H1 (cell line): ENCODE measurements around the gene NCK2. TPM values are rescaled to one million over a fixed set of nuclear protein-coding genes. Genes with fewer than 3 reads are reported as not detected.

ENCODE experiments used
- CTCF ChIA-PET: fragments of 300-600 bp; sonication (Branson Sonifier 250); formaldehyde crosslinking; loops from one replicate; lab custom pipeline; 2021; ENCODE audit not compliant: partially characterized antibody; lab: Charles Lee
- POLR2A ChIA-PET: fragments of 300-600 bp; sonication (Branson Sonifier 250); formaldehyde crosslinking; loops from one replicate; lab custom pipeline; 2021; ENCODE audit warnings: inconsistent platforms; ENCODE audit not compliant: partially characterized antibody; lab: Charles Lee
- DNase-seq, 2 experiments: peaks; one replicate each; pipeline versions ENCODE4 v3.0.0 to v3.0.0-alpha.2; 2010 to 2022; ENCODE audit warnings: low spot score in 2 of 2, low read depth in 1 of 2, mixed read lengths in 1 of 2
- FAIRE-seq: peaks from 2 replicates; lab custom pipeline; 2011; peaks lifted over from hg19 to GRCh38; lab: Jason Lieb, UNC
- H2AFZ ChIP-seq: 2 replicates; pipeline ENCODE4 v1.8.1; 2012; ENCODE audit warnings: low read length, inconsistent platforms
- H2AK5ac ChIP-seq: 2 replicates; pipeline ENCODE4 v1.6.1; 2013; ENCODE audit warnings: low read depth, low read length
- H2BK120ac ChIP-seq: replicated peaks from 2 replicates; pipeline ENCODE3; 2013; ENCODE audit warnings: low read depth, low read length, inconsistent platforms
- H2BK12ac ChIP-seq: 2 replicates; pipeline ENCODE4 v1.6.1; 2013; ENCODE audit warnings: low read depth, low read length
- H2BK15ac ChIP-seq: 2 replicates; pipeline ENCODE4 v1.6.1; 2013; ENCODE audit warnings: low read length
- H2BK20ac ChIP-seq: 2 replicates; pipeline ENCODE4 v1.6.1; 2013; ENCODE audit warnings: low read length
- H2BK5ac ChIP-seq: 2 replicates; pipeline ENCODE4 v1.6.1; 2013; ENCODE audit warnings: low read depth, low read length
- H3K14ac ChIP-seq: 2 replicates; pipeline ENCODE4 v1.6.1; 2013; ENCODE audit warnings: inconsistent platforms; ENCODE audit not compliant: insufficient read length
- H3K18ac ChIP-seq: 2 replicates; pipeline ENCODE4 v1.6.1; 2013; ENCODE audit warnings: low read length; ENCODE audit errors: extremely low read depth
- H3K23ac ChIP-seq: 2 replicates; pipeline ENCODE4 v1.6.1; 2013; ENCODE audit warnings: inconsistent platforms; ENCODE audit not compliant: insufficient read length
- H3K23me2 ChIP-seq: 2 replicates; pipeline ENCODE4 v1.6.1; 2013; ENCODE audit warnings: low read depth, low read length
- H3K27ac ChIP-seq: 2 replicates; pipeline ENCODE4 v1.6.1; 2011; ENCODE audit warnings: low read depth, low read length, inconsistent platforms
- H3K27me3 ChIP-seq, 4 experiments: replicated peaks in 1 of 4; 1 replicate in 1 of 4; 2 replicates in 3 of 4; pipeline versions ENCODE4 v1.6.1 to v1.8.1; 2011 to 2013; ENCODE audit warnings: low read length in 3 of 4, mild to moderate bottlenecking in 3 of 4, inconsistent platforms in 2 of 4, mixed read lengths in 2 of 4, moderate library complexity in 1 of 4; ENCODE audit not compliant: control insufficient read depth in 3 of 4, insufficient read depth in 3 of 4; ENCODE audit errors: extremely low read depth in 1 of 4
- H3K36me3 ChIP-seq, 4 experiments: 2 replicates each; pipeline versions ENCODE4 v1.6.1 to v1.8.1; 2011 to 2013; ENCODE audit warnings: mild to moderate bottlenecking in 4 of 4, low read length in 3 of 4, moderate library complexity in 2 of 4, control low read depth in 1 of 4, inconsistent platforms in 1 of 4; ENCODE audit not compliant: insufficient read depth in 4 of 4, control insufficient read depth in 2 of 4
- H3K4ac ChIP-seq: replicated peaks from 2 replicates; pipeline ENCODE3; 2013; ENCODE audit warnings: low read length, low read depth, mixed read lengths, inconsistent platforms; ENCODE audit not compliant: insufficient read length
- H3K4me1 ChIP-seq, 4 experiments: replicated peaks in 1 of 4; 1 replicate in 1 of 4; 2 replicates in 3 of 4; pipeline versions ENCODE4 v1.6.1 to v1.8.1; 2011 to 2013; ENCODE audit warnings: low read length in 3 of 4, inconsistent platforms in 2 of 4, mixed read lengths in 1 of 4; ENCODE audit not compliant: insufficient read depth in 4 of 4, control insufficient read depth in 3 of 4
- H3K4me2 ChIP-seq, 2 experiments: 2 replicates each; pipeline versions ENCODE4 v1.6.1 to v1.8.1; 2011 to 2013; ENCODE audit warnings: low read depth in 2 of 2, low read length in 2 of 2, control low read depth in 1 of 2, inconsistent platforms in 1 of 2, mild to moderate bottlenecking in 1 of 2; ENCODE audit not compliant: insufficient read depth in 1 of 2
- H3K4me3 ChIP-seq, 4 experiments: fragments of 200-600, 300-600 bp in 1 of 4; sonication (generic), shearing (Covaris generic), sonication (Bioruptor Twin) in 1 of 4; 2 replicates each; pipeline versions ENCODE4 v1.5.1 to v1.8.1; 2011 to 2016; ENCODE audit warnings: low read length in 4 of 4, low read depth in 3 of 4, control low read depth in 2 of 4, inconsistent platforms in 2 of 4, mild to moderate bottlenecking in 2 of 4, mixed read lengths in 1 of 4, moderate library complexity in 1 of 4; ENCODE audit not compliant: insufficient read depth in 2 of 4; ENCODE audit errors: extremely low read depth in 1 of 4
- H3K56ac ChIP-seq: replicated peaks from 2 replicates; pipeline ENCODE3; 2013; ENCODE audit warnings: low read depth, mild to moderate bottlenecking, mixed read lengths, low read length, inconsistent platforms; ENCODE audit not compliant: insufficient read length
- H3K79me1 ChIP-seq: 2 replicates; pipeline ENCODE4 v1.6.1; 2013; ENCODE audit warnings: low read depth, low read length, control low read depth
- H3K79me2 ChIP-seq, 2 experiments: 2 replicates each; pipeline versions ENCODE4 v1.6.1 to v1.8.1; 2012 to 2013; ENCODE audit warnings: low read length in 2 of 2, mild to moderate bottlenecking in 2 of 2, inconsistent platforms in 1 of 2; ENCODE audit not compliant: insufficient read depth in 2 of 2, control insufficient read depth in 1 of 2
- H3K9ac ChIP-seq, 4 experiments: replicated peaks in 1 of 4; 1 replicate in 1 of 4; 2 replicates in 3 of 4; pipeline versions ENCODE4 v1.6.1 to v1.8.1; 2011 to 2013; ENCODE audit warnings: low read depth in 3 of 4, low read length in 3 of 4, control low read depth in 2 of 4, mild to moderate bottlenecking in 2 of 4, moderate library complexity in 2 of 4, inconsistent platforms in 1 of 4; ENCODE audit errors: extremely low read depth in 1 of 4
- H3K9me3 ChIP-seq, 2 experiments: 2 replicates each; pipeline versions ENCODE4 v1.6.1 to v1.8.1; 2012 to 2013; ENCODE audit warnings: mild to moderate bottlenecking in 2 of 2, moderate library complexity in 2 of 2, control low read depth in 1 of 2, inconsistent platforms in 1 of 2, low read depth in 1 of 2, low read length in 1 of 2, mixed read lengths in 1 of 2; ENCODE audit not compliant: insufficient read depth in 2 of 2
- H4K20me1 ChIP-seq, 2 experiments: replicated peaks in 1 of 2; 2 replicates each; pipeline versions ENCODE3 to v1.8.1; 2011 to 2013; ENCODE audit warnings: inconsistent platforms in 2 of 2, low read length in 2 of 2, mild to moderate bottlenecking in 1 of 2; ENCODE audit not compliant: insufficient read depth in 2 of 2, control insufficient read depth in 1 of 2
- H4K5ac ChIP-seq: 2 replicates; pipeline ENCODE4 v1.6.1; 2013; ENCODE audit warnings: low read length, low read depth, mixed read lengths, inconsistent platforms; ENCODE audit not compliant: insufficient read length
- H4K8ac ChIP-seq: 2 replicates; pipeline ENCODE4 v1.8.0; 2013; ENCODE audit warnings: mild to moderate bottlenecking, moderate library complexity, low read length, inconsistent platforms; ENCODE audit not compliant: insufficient read depth; ENCODE audit errors: extremely low read depth
- H4K91ac ChIP-seq: replicated peaks from 2 replicates; pipeline ENCODE3; 2013; ENCODE audit warnings: low read length, mixed read lengths, inconsistent platforms; ENCODE audit not compliant: insufficient read length
- CTCF ChIP-seq, 3 experiments: IDR thresholded peaks; 1 replicate in 2 of 3; 2 replicates in 1 of 3; pipeline versions ENCODE4 v1.5.1 to v1.6.1; 2011; ENCODE audit warnings: low read length in 3 of 3, mild to moderate bottlenecking in 3 of 3, inconsistent platforms in 2 of 3, low read depth in 1 of 3, moderate library complexity in 1 of 3; ENCODE audit not compliant: insufficient read depth in 1 of 3; ENCODE audit errors: control extremely low read depth in 1 of 3
- HDAC6 ChIP-seq: IDR thresholded peaks from one replicate; pipeline ENCODE4 v1.7.1; 2012; ENCODE audit warnings: low read depth, mild to moderate bottlenecking, inconsistent platforms, low read length, moderate library complexity
- JUND ChIP-seq: IDR thresholded peaks from 2 replicates; pipeline ENCODE4 v1.6.1; 2011; ENCODE audit warnings: mild to moderate bottlenecking, improper control_type of control experiment, low read length
- NANOG ChIP-seq: IDR thresholded peaks from 2 replicates; pipeline ENCODE4 v1.6.1; 2011; ENCODE audit warnings: low read length, low read depth, mild to moderate bottlenecking, inconsistent platforms; ENCODE audit not compliant: insufficient read depth, poor library complexity, severe bottlenecking
- POLR2AphosphoS5 ChIP-seq: IDR thresholded peaks from 2 replicates; pipeline ENCODE4 v1.6.1; 2011; ENCODE audit warnings: low read depth, low read length
- RBBP5 ChIP-seq: IDR thresholded peaks from 2 replicates; pipeline ENCODE4 v1.7.1; 2012; ENCODE audit warnings: low read depth, mild to moderate bottlenecking, inconsistent platforms, low read length, moderate library complexity, borderline replicate concordance
- TCF12 ChIP-seq: IDR thresholded peaks from 2 replicates; pipeline ENCODE4 v1.6.1; 2011; ENCODE audit warnings: low read depth, mild to moderate bottlenecking, low read length
- WGBS, 2 experiments: shearing (Covaris generic) in 1 of 2; methylation state at CpG; one replicate each; pipeline versions ENCODE4 v1.1.6 to v1.1.7; 2013 to 2015; ENCODE audit warnings: low lambda C conversion rate in 2 of 2, mixed read lengths in 2 of 2, inconsistent platforms in 1 of 2, low coverage in 1 of 2, missing lambda C conversion rate in 1 of 2; ENCODE audit not compliant: insufficient replicate concordance in 2 of 2, insufficient coverage in 1 of 2, insufficient read length in 1 of 2; ENCODE audit errors: extremely low coverage in 1 of 2, missing lambda C conversion rate in 1 of 2; 5-methylcytosine and 5-hydroxymethylcytosine counted together
- polyA plus RNA-seq, 7 experiments: library from polyadenylated mRNA; depleted of rRNA in 3 of 7; stranded (reverse) in 5 of 7; unstranded in 2 of 7; fragments of >200 nt in 5 of 7; fragments of 200-250 nt in 2 of 7; gene quantifications; 1 replicate in 5 of 7; 2 replicates in 1 of 7; 4 replicates in 1 of 7; pipeline versions ENCODE4 v1.2.1 to v1.2.3, GENCODE V29; 2011 to 2013; ENCODE audit warnings: missing spikeins in 2 of 7, mixed read lengths in 2 of 7
- total RNA-seq: library from RNA; stranded (reverse); fragmentation: NEBNext Ultra II Directional; extraction: Animal tissue kit (Norgen Biotek cat#: 25700); gene quantifications from 2 replicates; pipeline ENCODE4 v1.2.1, GENCODE V29; 2021
- TF ChIP-seq, protein P1 (sequence below): IDR thresholded peaks from 2 replicates; pipeline ENCODE4 v1.6.1; 2012; ENCODE audit warnings: inconsistent platforms

NCK2 gene
- total and polyA plus RNA-seq, 2 of the 8 experiments (the other 6 are each of a cell fraction or from before 2014, with no cell fraction given): 30.3 to 65.7 TPM

GRCh38 chr2:105865222-105865913 is 120.7 kb downstream of the NCK2 start:
- H3K79me1 ChIP-seq: peaks cover 9% of the 10 kb centered on the region; the same call in 1 of the 2 replicates
- H3K23ac ChIP-seq: no peak overlapping the region
- no peak overlapping the region for H2BK120ac ChIP-seq
- H3K9ac ChIP-seq: no peak overlapping the region
- no peaks in the 10 kb centered on the region; the same call in 1 of the 2 replicates for H3K23me2 ChIP-seq
- no peak overlapping the region for H2BK20ac ChIP-seq
- no peaks in the 10 kb centered on the region for H3K9me3 ChIP-seq
- DNase-seq: no peak
- H3K4me1 ChIP-seq: peaks cover 0 to 18% (median 8%) of the 10 kb centered on the region in 4 experiments; a peak in 6 of 7 replicates
- H3K27ac ChIP-seq: no peak overlapping the region
- no peak overlapping the region for H2BK12ac ChIP-seq
- H4K5ac ChIP-seq: no peak overlapping the region
- peaks cover 12 to 24% of the 10 kb centered on the region in 2 experiments for H4K20me1 ChIP-seq
- no peak overlapping the region for H3K56ac ChIP-seq
- no peak overlapping the region for H2AFZ ChIP-seq
- WGBS, 2 experiments: 88% methylated on average over 9 of the region's 9 CpGs; no CpG with 5 or more reads in 1 of the 2 experiments
- ChIA-PET POLR2A (no interaction called here), CTCF (interaction anchor here (1.4 kb wide), 1 partner anchor 288 kb away, joined by 6 read pairs; no protein-coding TSS in a partner anchor)
- H4K8ac ChIP-seq: no peak overlapping the region
- H2BK15ac ChIP-seq: no peak overlapping the region
- H2BK5ac ChIP-seq: no peak overlapping the region
- H3K27me3 ChIP-seq: no peaks in the 10 kb centered on the region
- H3K36me3 ChIP-seq: no peaks in the 10 kb centered on the region
- H2AK5ac ChIP-seq: no peak overlapping the region
- H3K14ac ChIP-seq: no peak overlapping the region
- no peak overlapping the region for H3K18ac ChIP-seq
- H3K4ac ChIP-seq: no peak overlapping the region
- H3K4me2 ChIP-seq: no peak overlapping the region
- H3K4me3 ChIP-seq: no peak overlapping the region
- H3K79me2 ChIP-seq: peaks cover 0 to 56% of the 10 kb centered on the region in 2 experiments; a peak in 2 of 4 replicates
- H4K91ac ChIP-seq: no peak overlapping the region
- no peak for FAIRE-seq
- no peak for TF ChIP-seq POLR2AphosphoS5
- TF ChIP-seq NANOG: no peak
- TF ChIP-seq RBBP5: no peak
- no peak for TF ChIP-seq CTCF (IDR thresholded peaks at IDR 0.05; ENCODE audit: control extremely low read depth in 1 of 3, insufficient read depth in 1 of 3, low read depth in 1 of 3, low read length in 3 of 3)
- TF ChIP-seq HDAC6: no peak
- TF ChIP-seq TCF12: no peak
- TF ChIP-seq, protein P1, sequence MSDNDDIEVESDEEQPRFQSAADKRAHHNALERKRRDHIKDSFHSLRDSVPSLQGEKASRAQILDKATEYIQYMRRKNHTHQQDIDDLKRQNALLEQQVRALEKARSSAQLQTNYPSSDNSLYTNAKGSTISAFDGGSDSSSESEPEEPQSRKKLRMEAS: no peak
- no peak for TF ChIP-seq JUND
